Activated T-helper 17 cell treated with anti-CD3 and anti-CD28 coated beads, Interleukin-2, amount 50 U/mL, for 72 hours (primary cell): ENCODE data around the gene NOP14. TPM values are rescaled to one million over a fixed set of nuclear protein-coding genes. Genes with fewer than 3 reads are reported as not detected.

Experiments
- ATAC-seq: fragments of 150-1000 bp; cut with Tn5 transposase; replicated peaks from 2 replicates; pipeline ENCODE4 v1.10.0; 2021; ENCODE audit warnings: mild to moderate bottlenecking, moderate library complexity
- H3K27ac Mint-ChIP-seq: one replicate; pipeline ENCODE4 v1.8.0; 2022; ENCODE audit warnings: mixed read lengths
- H3K27me3 Mint-ChIP-seq: one replicate; pipeline ENCODE4 v1.8.0; 2022; ENCODE audit warnings: mixed read lengths
- H3K36me3 Mint-ChIP-seq: one replicate; pipeline ENCODE4 v1.8.0; 2022; ENCODE audit warnings: low read depth, mild to moderate bottlenecking, mixed read lengths
- H3K4me1 Mint-ChIP-seq: one replicate; pipeline ENCODE4 v1.8.0; 2022; ENCODE audit warnings: mixed read lengths
- H3K4me3 Mint-ChIP-seq: one replicate; pipeline ENCODE4 v1.8.0; 2022; ENCODE audit warnings: mild to moderate bottlenecking, mixed read lengths
- H3K9me3 Mint-ChIP-seq: one replicate; pipeline ENCODE4 v1.8.0; 2022; ENCODE audit warnings: mixed read lengths
- total RNA-seq, 2 donors: library from RNA; stranded (reverse); gene quantifications; one replicate each; pipeline ENCODE4 v1.2.3, GENCODE V29; 2022

The NOP14 gene
- total RNA-seq, 2 donors from 2014 or later, result 86.5 to 96.8 TPM

GRCh38 chr4:2934077-2934812, 29.0 kb downstream of the NOP14 start:
- Mint-ChIP-seq H3K36me3 (peaks cover 93% of the 10 kb centered on the region), H3K4me1 (peaks cover 13% of the 10 kb centered on the region), H3K27me3 (no peaks in the 10 kb centered on the region), H3K27ac (no peak overlapping the region), H3K4me3 (peak overlapping the region; percentile 100), H3K9me3 (no peaks in the 10 kb centered on the region)
- ATAC-seq, result no peak

GRCh38 chr4:2933566-2934076, 29.6 kb downstream of the NOP14 start:
- H3K9me3 Mint-ChIP-seq, result no peaks in the 10 kb centered on the region
- peak overlapping the region; percentile 99 for H3K27ac Mint-ChIP-seq
- peaks cover 93% of the 10 kb centered on the region for H3K36me3 Mint-ChIP-seq
- H3K27me3 Mint-ChIP-seq, result no peaks in the 10 kb centered on the region
- H3K4me1 Mint-ChIP-seq, result peaks cover 7% of the 10 kb centered on the region
- ATAC-seq, result no peak
- H3K4me3 Mint-ChIP-seq, result peak overlapping the region; percentile 100

GRCh38 chr4:2932951-2933565, 30.1 kb downstream of the NOP14 start:
- no peaks in the 10 kb centered on the region for H3K27me3 Mint-ChIP-seq
- no peaks in the 10 kb centered on the region for H3K9me3 Mint-ChIP-seq
- peaks cover 93% of the 10 kb centered on the region for H3K36me3 Mint-ChIP-seq
- ATAC-seq, result no peak
- H3K27ac Mint-ChIP-seq, result peak overlapping the region; percentile 99
- peak overlapping the region; percentile 100 for H3K4me3 Mint-ChIP-seq
- H3K4me1 Mint-ChIP-seq, result peaks cover 7% of the 10 kb centered on the region

- Mint-ChIP-seq H3K9me3 (no peaks in the 10 kb centered on the region), H3K27ac (peak overlapping the region; percentile 99), H3K27me3 (no peaks in the 10 kb centered on the region), H3K36me3 (peaks cover 93% of the 10 kb centered on the region), H3K4me3 (peak overlapping the region; percentile 100), H3K4me1 (peaks cover 7% of the 10 kb centered on the region)
- no peak for ATAC-seq
Observed at GRCh38 chr4:2932321-2932950, 30.8 kb downstream of the NOP14 start.

- Mint-ChIP-seq H3K27me3 (no peaks in the 10 kb centered on the region), H3K4me1 (peaks cover 1% of the 10 kb centered on the region), H3K9me3 (no peaks in the 10 kb centered on the region), H3K27ac (peak overlapping the region; percentile 99), H3K4me3 (peak overlapping the region; percentile 100), H3K36me3 (peaks cover 92% of the 10 kb centered on the region)
- peak; percentile 5 for ATAC-seq
Observed at GRCh38 chr4:2931512-2932301, 31.5 kb downstream of the NOP14 start.

- no peaks in the 10 kb centered on the region for H3K9me3 Mint-ChIP-seq
- peak overlapping the region; percentile 99 for H3K27ac Mint-ChIP-seq
- H3K36me3 Mint-ChIP-seq, result peaks cover 89% of the 10 kb centered on the region
- ATAC-seq, result no peak
- peak overlapping the region; percentile 100 for H3K4me3 Mint-ChIP-seq
- H3K4me1 Mint-ChIP-seq, result no peaks in the 10 kb centered on the region
- no peaks in the 10 kb centered on the region for H3K27me3 Mint-ChIP-seq
Observed at GRCh38 chr4:2930758-2931511, 32.3 kb downstream of the NOP14 start.

GRCh38 chr4:2930135-2930757, 33.0 kb downstream of the NOP14 start:
- no peak for ATAC-seq
- Mint-ChIP-seq H3K9me3 (no peaks in the 10 kb centered on the region), H3K4me3 (peak overlapping the region; percentile 100), H3K4me1 (no peaks in the 10 kb centered on the region), H3K27me3 (no peaks in the 10 kb centered on the region), H3K27ac (peak overlapping the region; percentile 76), H3K36me3 (peaks cover 82% of the 10 kb centered on the region)

GRCh38 chr4:2929469-2929868, 33.7 kb downstream of the NOP14 start:
- H3K4me1 Mint-ChIP-seq, result no peaks in the 10 kb centered on the region
- H3K36me3 Mint-ChIP-seq, result peaks cover 82% of the 10 kb centered on the region

GRCh38 chr4:2928242-2929176, 34.7 kb downstream of the NOP14 start:
- no peak for ATAC-seq
- Mint-ChIP-seq H3K4me3 (no peak overlapping the region), H3K27ac (peak overlapping the region; percentile 76), H3K9me3 (no peaks in the 10 kb centered on the region), H3K36me3 (peaks cover 84% of the 10 kb centered on the region), H3K27me3 (no peaks in the 10 kb centered on the region), H3K4me1 (peaks cover 2% of the 10 kb centered on the region)

More at GRCh38 chr4:2929469-2929868, 33.7 kb downstream of the NOP14 start:
- no peaks in the 10 kb centered on the region for H3K27me3 Mint-ChIP-seq
- H3K4me3 Mint-ChIP-seq, result no peak overlapping the region
- no peak for ATAC-seq
- no peaks in the 10 kb centered on the region for H3K9me3 Mint-ChIP-seq
- peak overlapping the region; percentile 76 for H3K27ac Mint-ChIP-seq

- H3K27me3 Mint-ChIP-seq, result no peaks in the 10 kb centered on the region
- H3K9me3 Mint-ChIP-seq, result no peaks in the 10 kb centered on the region
- peaks cover 5% of the 10 kb centered on the region for H3K4me1 Mint-ChIP-seq
- peak overlapping the region; percentile 73 for H3K27ac Mint-ChIP-seq
- peaks cover 81% of the 10 kb centered on the region for H3K36me3 Mint-ChIP-seq
- ATAC-seq, result no peak
- H3K4me3 Mint-ChIP-seq, result no peak overlapping the region
Observed at GRCh38 chr4:2927696-2928075, 35.5 kb downstream of the NOP14 start.

GRCh38 chr4:2927016-2927695, 36.0 kb downstream of the NOP14 start:
- Mint-ChIP-seq H3K9me3 (no peaks in the 10 kb centered on the region), H3K27ac (peak overlapping the region; percentile 73), H3K36me3 (peaks cover 80% of the 10 kb centered on the region), H3K4me3 (no peak overlapping the region), H3K27me3 (no peaks in the 10 kb centered on the region), H3K4me1 (peaks cover 8% of the 10 kb centered on the region)
- ATAC-seq, result no peak
